ENCODE measurements around the gene ZFYVE21. TPM values are rescaled to one million over a fixed set of nuclear protein-coding genes. Genes with fewer than 3 reads are reported as not detected.

The ZFYVE21 gene
- total RNA-seq, 1 experiment from 2014 or later: 49.7 TPM

GRCh38 chr14:103697206-103697602 is 18.4 kb upstream of the ZFYVE21 start:
- no peaks in the 10 kb centered on the region for H3K79me1 ChIP-seq (ENCODE audit: insufficient read depth, low read depth, low read length, poor library complexity, severe bottlenecking)
- no peak overlapping the region for H2AFZ ChIP-seq (ENCODE audit: low read length)
- H3K4me2 ChIP-seq (ENCODE audit: insufficient read depth, insufficient read length, low read length): no peak overlapping the region
- H3K9me3 ChIP-seq (ENCODE audit: control insufficient read depth, low read depth, low read length): no peaks in the 10 kb centered on the region
- no peaks in the 10 kb centered on the region; a peak in 1 of 5 replicates for H3K9me3 Mint-ChIP-seq
- no peak overlapping the region for H3K4me3 Mint-ChIP-seq
- H4K20me1 ChIP-seq (ENCODE audit: control insufficient read depth, insufficient read depth, insufficient read length): peaks cover 3% of the 10 kb centered on the region
- H4K91ac ChIP-seq (ENCODE audit: insufficient read length, low read depth, low read length): no peak overlapping the region
- no peak overlapping the region for H2BK20ac ChIP-seq (ENCODE audit: low read depth, low read length, poor library complexity, severe bottlenecking)
- H3K27me3 Mint-ChIP-seq (ENCODE audit: low read depth): peaks cover 1% of the 10 kb centered on the region; the same call in 1 of the 2 replicates
- H3K18ac ChIP-seq (ENCODE audit: insufficient read length, low read depth, low read length): no peak overlapping the region
- H3K27ac ChIP-seq (ENCODE audit: insufficient read length, low read depth, low read length): no peak overlapping the region
- no peaks in the 10 kb centered on the region for H3K79me2 ChIP-seq (ENCODE audit: insufficient read depth, low read length)
- H2BK15ac ChIP-seq (ENCODE audit: low read depth, low read length): no peak overlapping the region
- no peak overlapping the region for H2AK5ac ChIP-seq (ENCODE audit: insufficient read length, low read length)
- no peaks in the 10 kb centered on the region for H3K23me2 ChIP-seq (ENCODE audit: insufficient read length, low read depth, low read length, poor library complexity, severe bottlenecking)
- H3K27me3 ChIP-seq (ENCODE audit: insufficient read depth, low read length): no peaks in the 10 kb centered on the region
- no peak for DNase-seq
- H3K27ac Mint-ChIP-seq: peak overlapping the region in 2 of 3 experiments; percentile 61 to 77; a peak in 3 of 7 replicates
- no peak overlapping the region for H3K14ac ChIP-seq (ENCODE audit: insufficient read depth, low read length)
- H2BK12ac ChIP-seq (ENCODE audit: insufficient read length, low read depth, low read length): no peak overlapping the region
- H2BK5ac ChIP-seq (ENCODE audit: insufficient read length, low read length): no peak overlapping the region
- peaks cover 5 to 44% (median 30%) of the 10 kb centered on the region in 3 experiments; a peak in 6 of 7 replicates for H3K36me3 Mint-ChIP-seq (ENCODE audit: insufficient read depth in 1 of 3, low read depth in 3 of 3)
- H3T11ph ChIP-seq (ENCODE audit: low read length): no peak overlapping the region
- no peak overlapping the region for H3K9ac ChIP-seq (ENCODE audit: extremely low read depth, insufficient read length, low read length)
- no peak for TF ChIP-seq CTCF (conservative IDR thresholded peaks at IDR 0.05)
- no CpG with 5 or more reads among the region's 3 CpGs for WGBS (ENCODE audit: extremely low coverage, insufficient read length, low lambda C conversion rate)
- no peaks in the 10 kb centered on the region for H3K4me1 ChIP-seq (ENCODE audit: insufficient read depth, low read length)
- H3K23ac ChIP-seq (ENCODE audit: insufficient read length, low read depth, low read length): no peak overlapping the region
- H3K4me1 Mint-ChIP-seq: peaks cover 10 to 13% of the 10 kb centered on the region in 2 experiments; a peak in 3 of 4 replicates
- no peak overlapping the region for H2BK120ac ChIP-seq (ENCODE audit: low read depth, low read length, poor library complexity, severe bottlenecking)
- no peak overlapping the region for H4K8ac ChIP-seq (replicated peaks; ENCODE audit: insufficient read length, low read depth, low read length)
- H3K56ac ChIP-seq (ENCODE audit: insufficient read length, low read depth, low read length): no peak overlapping the region
- no peak overlapping the region for H3K4ac ChIP-seq (ENCODE audit: low read depth, low read length)
- H4K5ac ChIP-seq (ENCODE audit: insufficient read length, low read depth, low read length): no peak overlapping the region
